ENCODE data around the gene NR6A1.

GRCh38 chr9:124739360-124739759, 31.8 kb downstream of the NR6A1 start:
- no peak for TF ChIP-seq CTCF (conservative IDR thresholded peaks at IDR 0.05; ENCODE audit: low read depth in 2 of 2)
- no peak for TF ChIP-seq EZH2phosphoT487 (IDR thresholded peaks at IDR 0.05; ENCODE audit: unreplicated experiment)
- TF ChIP-seq POLR2AphosphoS5 (IDR thresholded peaks at IDR 0.05; ENCODE audit: low read depth): no peak
- TF ChIP-seq EZH2 (IDR thresholded peaks at IDR 0.05; ENCODE audit: low read depth, unreplicated experiment): no peak
